GM19452 (cell line): ENCODE data around the gene E2F1.

Experiments used
- ATAC-seq: cut with Tn5 transposase; IDR thresholded peaks from one replicate; pipeline ENCODE4 v1.9.1; 2021; ENCODE audit not compliant: unreplicated experiment

The E2F1 gene

GRCh38 chr20:33673114-33673409 is 13.1 kb downstream of the E2F1 start:
- no peak for ATAC-seq

GRCh38 chr20:33672426-33673113 is 13.6 kb downstream of the E2F1 start:
- ATAC-seq = no peak

- no peak for ATAC-seq
Observed at GRCh38 chr20:33671573-33672288, 14.5 kb downstream of the E2F1 start.

- no peak for ATAC-seq
Observed at GRCh38 chr20:33670715-33671499, 15.3 kb downstream of the E2F1 start.

GRCh38 chr20:33669873-33670640 is 16.1 kb downstream of the E2F1 start:
- no peak for ATAC-seq

- ATAC-seq = no peak
Observed at GRCh38 chr20:33669224-33669623, 17.0 kb downstream of the E2F1 start.

- no peak for ATAC-seq
Observed at GRCh38 chr20:33668466-33669155, 17.6 kb downstream of the E2F1 start.

GRCh38 chr20:33667676-33668465 is 18.3 kb downstream of the E2F1 start:
- ATAC-seq = peak; percentile 48

- ATAC-seq = peak; percentile 13
Observed at GRCh38 chr20:33667245-33667675, 18.9 kb downstream of the E2F1 start.

- ATAC-seq = peak; percentile 56
Observed at GRCh38 chr20:33666293-33667244, 19.6 kb downstream of the E2F1 start, which contains the start of gene ACTL10. Gene ACTL10 (plus strand): TSS chr20:33666943. CDS start chr20:33667498, 555 bp downstream.

- no peak for ATAC-seq
Observed at GRCh38 chr20:33664762-33665144, 21.4 kb downstream of the E2F1 start.

GRCh38 chr20:33664085-33664761 is 22.0 kb downstream of the E2F1 start:
- no peak for ATAC-seq

GRCh38 chr20:33663161-33664084 is 22.8 kb downstream of the E2F1 start:
- ATAC-seq = peak; percentile 44

- ATAC-seq = no peak
Observed at GRCh38 chr20:33662172-33662571, 24.0 kb downstream of the E2F1 start, which contains the start of gene C20orf144. Gene C20orf144 (plus strand): TSS chr20:33662327. CDS start chr20:33662346, 19 bp downstream.

- ATAC-seq = no peak
Observed at GRCh38 chr20:33660685-33661058, 25.5 kb downstream of the E2F1 start.

- ATAC-seq = no peak
Observed at GRCh38 chr20:33660035-33660684, 26.0 kb downstream of the E2F1 start.
